ENCODE results near the gene MAL.

Gene MAL

GRCh38 chr2:94996305-94997100 lies 29.0 kb upstream of the MAL start:
- no peak for DNase-seq

- no peak for DNase-seq
Observed at GRCh38 chr2:94997981-94998930, 27.3 kb upstream of the MAL start.

GRCh38 chr2:94999431-94999883 lies 26.1 kb upstream of the MAL start:
- no peak for DNase-seq

- DNase-seq, result no peak
Observed at GRCh38 chr2:95001051-95001562, 24.4 kb upstream of the MAL start.

GRCh38 chr2:95001701-95002100 lies 23.8 kb upstream of the MAL start:
- DNase-seq, result no peak

- DNase-seq, result no peak
Observed at GRCh38 chr2:95002498-95002897, 23.0 kb upstream of the MAL start.

GRCh38 chr2:95004287-95004686 lies 21.2 kb upstream of the MAL start:
- DNase-seq, result no peak

GRCh38 chr2:95004711-95005110 lies 20.8 kb upstream of the MAL start:
- no peak for DNase-seq

- DNase-seq, result no peak
Observed at GRCh38 chr2:95005726-95006125, 19.8 kb upstream of the MAL start.

GRCh38 chr2:95006588-95006987 lies 18.9 kb upstream of the MAL start:
- DNase-seq, result no peak

GRCh38 chr2:95007031-95007609 lies 18.4 kb upstream of the MAL start:
- no peak for DNase-seq

- DNase-seq, result no peak
Observed at GRCh38 chr2:95007822-95008221, 17.7 kb upstream of the MAL start.

GRCh38 chr2:95008306-95008705 lies 17.2 kb upstream of the MAL start:
- DNase-seq, result no peak

GRCh38 chr2:95008996-95009395 lies 16.5 kb upstream of the MAL start:
- no peak for DNase-seq

- no peak for DNase-seq
Observed at GRCh38 chr2:95009412-95009811, 16.1 kb upstream of the MAL start.

- DNase-seq, result no peak
Observed at GRCh38 chr2:95010126-95010525, 15.4 kb upstream of the MAL start.

GRCh38 chr2:95010718-95011117 lies 14.8 kb upstream of the MAL start:
- no peak for DNase-seq

- no peak for DNase-seq
Observed at GRCh38 chr2:95012881-95013550, 12.5 kb upstream of the MAL start.

GRCh38 chr2:95013726-95014125 lies 11.8 kb upstream of the MAL start:
- no peak for DNase-seq

GRCh38 chr2:95014126-95014708 lies 11.3 kb upstream of the MAL start:
- DNase-seq, result no peak

- DNase-seq, result no peak
Observed at GRCh38 chr2:95015261-95015912, 10.1 kb upstream of the MAL start.

GRCh38 chr2:95016616-95017015 lies 8.9 kb upstream of the MAL start:
- DNase-seq, result no peak

All from amniotic stem cell (primary cell).